ENCODE data around the gene CEP112. TPM values are rescaled to one million over a fixed set of nuclear protein-coding genes. Genes with fewer than 3 reads are reported as not detected.

CEP112 gene
- total and polyA plus RNA-seq, 2 experiments from 2014 or later = 4.0 to 4.3 TPM

- no peak for TF ChIP-seq ZNF462 (CRISPR knock-in tag; IDR thresholded peaks at IDR 0.05)
- no peak for TF ChIP-seq STAT1 (IDR thresholded peaks at IDR 0.05; ENCODE audit: unreplicated experiment)
- no peak for TF ChIP-seq NANOG (IDR thresholded peaks at IDR 0.05; ENCODE audit: borderline replicate concordance)
- no peak for TF ChIP-seq JUNB (IDR thresholded peaks at IDR 0.05; ENCODE audit: unreplicated experiment)
- TF ChIP-seq POLR2AphosphoS5 (IDR thresholded peaks at IDR 0.05; ENCODE audit: low read depth) = no peak
- TF ChIP-seq CREB1 (CRISPR knock-in tag; IDR thresholded peaks at IDR 0.05; ENCODE audit: low read depth) = no peak
- TF ChIP-seq REST (IDR thresholded peaks at IDR 0.05; ENCODE audit: unreplicated experiment) = no peak
Measured at GRCh38 chr17:65684631-65685030, 507.3 kb downstream of the CEP112 start (continued).
